GM21723 (cell line): ENCODE data around the gene SAPCD1.

Experiments
- ATAC-seq: cut with Tn5 transposase; IDR thresholded peaks from one replicate; pipeline ENCODE4 v1.9.1; 2021; ENCODE audit warnings: mild to moderate bottlenecking, moderate library complexity; ENCODE audit not compliant: unreplicated experiment

Gene SAPCD1

GRCh38 chr6:31749301-31750036 lies 13.0 kb upstream of the SAPCD1 start:
- ATAC-seq = no peak

DNA sequence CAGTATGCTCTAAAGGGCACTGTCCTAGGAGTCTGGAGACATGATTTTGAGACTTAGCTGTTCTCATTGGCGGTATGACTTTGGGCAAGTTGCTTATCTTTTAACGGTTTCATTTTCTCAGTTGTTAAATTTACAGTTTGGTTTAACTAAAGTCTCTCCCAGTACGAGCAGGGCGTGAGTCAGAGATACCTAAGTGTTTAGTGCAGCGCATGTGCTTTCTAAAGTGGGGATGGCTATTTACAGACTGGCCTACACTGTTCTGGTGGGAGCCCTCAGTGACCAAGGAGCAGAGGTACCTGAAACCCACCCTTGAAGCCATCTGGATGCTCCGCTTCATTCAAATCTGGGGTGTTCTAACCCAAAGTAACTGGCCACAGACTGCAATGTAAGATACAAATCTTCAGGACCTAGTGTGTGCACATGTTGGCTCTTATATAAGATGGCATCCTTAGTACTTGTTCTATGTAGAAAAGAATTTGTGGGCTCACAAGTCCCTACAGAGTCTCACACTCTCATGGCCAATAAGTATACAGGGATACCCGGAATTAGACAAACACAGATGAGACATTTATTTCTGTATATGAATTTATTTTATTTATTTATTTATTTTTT lies 11.9 kb upstream of the SAPCD1 start:
- ATAC-seq = no peak

- no peak for ATAC-seq
Observed at GRCh38 chr6:31752739-31753319, 9.6 kb upstream of the SAPCD1 start.

DNA sequence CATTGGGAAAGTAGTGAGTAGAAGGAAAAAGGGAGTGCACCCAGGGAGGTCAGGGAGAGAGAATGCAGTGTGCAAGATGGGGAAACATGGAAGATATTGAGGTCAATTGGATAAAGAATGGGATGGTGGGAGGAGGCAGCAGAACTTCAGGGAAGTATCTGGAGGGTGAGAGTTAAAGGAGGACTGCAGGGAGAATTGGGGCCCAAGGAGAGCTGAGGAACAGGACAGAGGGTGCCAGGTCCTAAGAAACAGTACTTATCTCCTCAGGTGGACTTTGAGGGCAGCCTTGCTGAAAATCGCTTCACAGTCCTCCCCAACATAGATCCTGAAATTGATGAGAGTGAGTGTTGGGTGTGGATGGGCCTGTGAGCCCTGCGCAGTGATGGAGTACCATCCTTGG lies 4.2 kb upstream of the SAPCD1 start:
- no peak for ATAC-seq

GRCh38 chr6:31760790-31761189 lies 1.7 kb upstream of the SAPCD1 start:
- ATAC-seq = no peak

- ATAC-seq = no peak
Observed at GRCh38 chr6:31761343-31761742, 1.1 kb upstream of the SAPCD1 start.

GRCh38 chr6:31762878-31763618 lies 592 bp downstream of the SAPCD1 start:
- no peak for ATAC-seq

DNA sequence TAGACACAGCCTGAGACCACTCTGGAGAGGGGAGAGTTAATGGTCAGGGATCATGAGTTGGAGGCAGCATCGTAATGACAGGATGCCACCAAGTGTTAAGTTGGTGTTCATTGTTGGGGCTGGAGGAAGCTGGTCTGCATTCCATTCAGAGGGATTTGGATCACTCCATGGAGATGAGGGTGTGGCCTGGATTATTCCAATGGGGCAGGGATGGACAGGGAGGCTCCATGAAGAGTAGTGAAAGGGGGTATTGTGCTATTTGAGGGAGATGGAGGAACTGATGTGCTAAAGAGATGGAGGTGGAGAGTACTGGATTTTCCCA lies 1.1 kb downstream of the SAPCD1 start:
- ATAC-seq = no peak

DNA sequence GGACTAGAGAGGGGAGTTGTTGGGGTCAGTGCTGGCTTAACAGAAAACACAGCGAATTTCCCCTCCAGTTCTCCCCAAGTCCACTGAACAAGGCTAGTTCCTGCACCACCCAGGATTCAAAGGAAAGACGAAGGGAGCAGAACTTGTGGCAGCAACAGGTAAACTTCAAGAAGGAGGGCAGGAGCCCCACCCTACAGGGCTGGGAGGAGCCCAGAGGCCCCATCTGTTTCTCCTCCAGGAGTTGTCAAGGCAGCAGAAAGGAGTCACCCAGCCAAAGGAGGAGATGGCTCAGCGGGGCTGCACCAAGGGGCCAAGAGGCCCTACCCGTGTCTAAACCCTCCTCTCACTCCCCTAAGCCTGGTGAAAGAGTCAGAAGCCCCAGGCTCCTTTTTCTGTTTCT lies 1.7 kb downstream of the SAPCD1 start:
- ATAC-seq = no peak

- no peak for ATAC-seq
Observed at GRCh38 chr6:31765559-31765909, 3.1 kb downstream of the SAPCD1 start.

DNA sequence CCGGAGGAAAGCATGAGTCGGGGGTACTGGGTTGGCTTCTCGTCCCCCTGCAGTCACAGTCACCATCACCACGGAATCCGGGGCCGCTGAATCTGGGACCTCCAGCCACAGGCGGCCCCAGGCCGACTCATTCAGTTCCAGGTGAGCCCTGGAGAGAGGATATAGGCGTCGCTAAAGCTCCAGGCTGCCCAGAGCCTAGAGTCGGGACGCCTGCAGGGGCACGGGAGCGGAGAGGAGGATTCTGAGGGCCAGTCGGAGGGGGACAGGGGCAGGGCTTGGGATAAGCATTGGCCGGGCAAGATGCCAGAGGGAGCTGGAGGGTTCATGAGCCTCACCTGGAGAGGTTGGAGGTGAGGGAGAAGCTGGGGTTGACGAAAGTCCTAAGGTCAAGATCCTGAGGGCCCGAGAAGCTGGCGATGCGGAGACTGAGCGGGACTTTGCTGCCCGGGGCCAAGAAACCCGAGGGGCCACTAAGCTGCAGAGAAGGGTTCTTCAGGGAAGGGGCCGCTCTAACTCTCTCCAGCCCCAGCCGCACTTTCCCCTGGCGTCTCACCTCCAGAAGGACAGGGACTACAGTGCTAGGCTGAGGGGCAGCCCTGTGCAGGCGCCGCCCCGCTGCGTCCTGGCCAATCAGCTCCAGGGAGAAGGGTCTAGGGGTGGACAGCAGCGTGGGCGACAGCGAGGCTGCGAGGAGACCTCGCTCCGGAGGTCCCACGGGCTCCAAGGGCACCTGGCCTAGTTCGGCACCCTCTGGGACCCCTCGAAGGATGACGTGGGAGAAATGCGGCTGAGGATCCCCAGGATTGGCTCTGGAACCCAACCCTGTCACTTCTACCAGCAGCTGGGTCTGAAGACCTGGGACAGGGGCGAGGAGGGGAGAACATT lies 3.7 kb downstream of the SAPCD1 start:
- no peak for ATAC-seq

- ATAC-seq = no peak
Observed at GRCh38 chr6:31767096-31767645, 4.7 kb downstream of the SAPCD1 start.

- ATAC-seq = no peak
Observed at GRCh38 chr6:31768363-31769257, 6.2 kb downstream of the SAPCD1 start.

GRCh38 chr6:31769684-31770371 lies 7.4 kb downstream of the SAPCD1 start:
- no peak for ATAC-seq

DNA sequence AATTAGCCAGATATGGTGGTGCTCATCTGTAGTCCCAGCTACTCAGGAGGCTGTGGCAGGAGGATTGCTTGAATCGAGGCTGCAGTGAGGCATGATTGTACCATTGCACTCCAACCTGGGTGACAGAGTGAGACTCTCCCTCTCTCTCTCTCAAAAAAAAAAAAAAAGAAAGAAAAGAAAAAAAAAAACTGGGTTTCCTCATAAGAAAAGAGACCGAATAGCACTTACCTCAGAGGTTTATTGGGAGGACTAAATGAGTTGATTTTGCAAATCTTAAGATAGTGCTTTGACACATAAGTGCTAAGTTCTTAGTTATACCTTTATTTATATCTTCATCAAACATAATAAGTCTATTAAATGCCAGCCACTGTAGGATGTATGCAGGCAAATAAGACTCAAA lies 8.4 kb downstream of the SAPCD1 start:
- ATAC-seq = no peak

DNA sequence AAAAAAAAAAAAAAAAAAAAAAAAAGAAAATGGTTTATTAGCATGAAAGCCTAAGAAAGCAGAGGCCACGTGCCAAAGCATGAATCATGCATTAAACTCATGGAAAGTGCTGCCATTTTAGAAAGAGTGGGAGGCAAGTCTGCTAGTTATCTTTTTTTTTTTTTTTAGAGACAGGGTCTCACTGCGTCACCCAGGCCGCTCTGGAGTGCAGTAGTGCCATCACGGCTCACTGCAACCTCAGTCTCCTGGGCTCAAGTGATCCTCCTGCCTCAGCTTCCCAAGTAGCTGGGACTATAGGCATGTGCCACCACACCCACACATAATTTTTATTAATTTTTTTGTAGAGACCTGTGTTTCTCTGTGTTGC lies 9.5 kb downstream of the SAPCD1 start:
- no peak for ATAC-seq

GRCh38 chr6:31775184-31775583 lies 12.7 kb downstream of the SAPCD1 start:
- ATAC-seq = no peak

DNA sequence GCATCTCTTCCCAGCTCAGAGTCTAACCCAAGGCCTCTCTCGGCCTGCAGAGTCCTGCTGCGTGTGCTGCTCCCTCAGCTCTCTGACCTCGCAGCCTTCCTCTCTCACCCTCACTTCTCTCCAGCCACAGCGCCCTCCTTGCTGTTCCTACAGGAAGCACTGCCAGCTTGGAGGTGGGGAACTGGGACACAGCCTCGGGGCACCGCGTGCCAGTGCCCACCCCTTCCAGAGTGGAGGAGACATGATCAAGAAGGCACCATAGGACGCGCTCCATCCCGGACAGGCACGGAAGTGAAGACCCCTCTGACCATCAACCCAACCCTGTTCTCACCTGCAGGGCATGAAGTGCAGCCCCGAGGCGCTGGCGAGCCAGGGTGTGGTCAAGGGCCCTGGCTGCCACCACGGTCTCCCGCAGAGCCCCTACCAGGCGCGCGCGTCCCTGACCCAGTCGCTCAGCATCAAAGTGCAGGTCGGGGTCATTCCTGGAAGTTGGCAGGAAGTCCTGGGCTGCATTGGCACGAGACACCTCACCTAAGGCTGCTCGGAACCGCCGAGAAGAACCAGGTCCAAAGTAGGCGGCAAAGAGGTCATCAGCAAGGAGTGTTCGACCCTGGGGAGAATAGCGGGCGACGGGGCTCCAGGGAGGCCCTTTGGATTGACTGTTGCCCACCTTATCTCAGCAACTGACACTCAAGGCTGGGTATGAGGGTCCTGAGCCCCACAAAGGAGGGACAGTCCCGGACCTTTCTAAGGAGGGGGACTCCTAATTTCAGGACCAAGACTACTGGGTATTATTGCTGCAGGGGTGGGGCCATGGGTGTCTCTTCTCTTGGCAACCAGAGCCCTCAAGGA lies 13.4 kb downstream of the SAPCD1 start:
- ATAC-seq = no peak
